ENCODE measurements around the gene PCMT1. TPM values are rescaled to one million over a fixed set of nuclear protein-coding genes. Genes with fewer than 3 reads are reported as not detected.
A peak's percentile ranks its signal among the peaks of the same experiment; 100 is the strongest.
"Not testable (repeated sequence)": the region's sequence is repeated elsewhere in the genome, so short reads cannot be mapped to it uniquely, and the experiment has no call there.

The PCMT1 gene
- total RNA-seq, 4 donors from 2014 or later: 62.2 to 133 (median 77.9) TPM

DNA sequence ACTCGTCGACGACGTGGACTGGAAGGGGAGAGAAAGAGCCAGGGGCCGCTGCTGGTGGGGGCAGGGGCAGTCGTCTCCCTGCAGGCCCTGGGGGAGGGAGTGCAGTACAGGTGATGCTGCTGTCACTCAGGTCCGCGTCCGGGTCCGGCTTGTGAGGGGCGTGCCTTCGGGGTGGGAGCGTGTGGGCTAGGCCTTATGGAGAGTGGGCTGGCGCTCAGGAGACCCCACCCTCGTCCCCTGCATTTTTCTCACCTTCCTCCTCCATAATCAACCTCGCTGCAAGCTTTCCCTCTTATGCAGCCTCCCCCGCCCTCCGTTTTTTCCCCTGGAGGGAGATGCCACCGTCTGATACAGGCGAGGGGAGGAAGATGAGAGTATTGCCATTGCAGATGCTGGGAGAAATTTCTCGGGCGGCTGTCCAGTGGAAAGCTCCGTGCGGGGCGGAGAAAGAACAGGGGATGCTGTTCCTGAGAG, 632 bp downstream of the PCMT1 start:
- no peaks in the 10 kb centered on the region for H3K36me3 ChIP-seq
- peaks cover 31 to 45% of the 10 kb centered on the region in 2 donors for H3K4me1 ChIP-seq
- peak overlapping the region in 2 of 3 donors; percentile 81 to 89 for H3K27ac ChIP-seq
- H3K4me3 ChIP-seq (replicated peaks in 1 of 3): peak overlapping the region; percentile 80 to 99 (median 94)
- no peak for TF ChIP-seq POLR2A (IDR thresholded peaks at IDR 0.05)
- TF ChIP-seq CTCF (IDR thresholded peaks at IDR 0.05): no peak
- no peaks in the 10 kb centered on the region for H3K9me3 ChIP-seq
- 1 to 2% methylated on average over 19 to 20 of the region's 25 CpGs for WGBS, 2 donors
- intact Hi-C loops (cut with DNase I): no loop called here
- DNase-seq: peak; percentile 48 to 51
- no peaks in the 10 kb centered on the region for H3K27me3 ChIP-seq

DNA sequence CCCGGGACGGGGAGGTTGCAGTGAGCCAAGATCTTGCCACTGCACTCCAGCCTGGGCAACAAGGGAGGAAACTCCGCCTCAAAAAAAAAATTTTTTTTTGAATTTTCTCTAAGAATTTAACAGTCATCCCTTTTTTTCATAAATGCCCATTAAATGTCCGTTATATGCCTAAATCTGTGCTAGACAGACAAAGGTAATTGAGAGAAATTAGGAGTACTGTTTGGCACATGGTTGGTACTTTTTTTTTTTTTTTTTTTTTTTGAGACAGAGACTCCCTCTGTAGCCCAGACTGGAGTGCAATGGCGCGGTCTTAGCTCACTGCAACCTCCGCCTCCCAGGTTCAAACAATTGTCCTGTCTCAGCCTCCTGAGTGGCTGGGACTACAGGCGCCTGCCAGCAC, 1.7 kb downstream of the PCMT1 start:
- H3K27ac ChIP-seq: no peak overlapping the region
- H3K36me3 ChIP-seq: no peaks in the 10 kb centered on the region
- intact Hi-C loops (cut with DNase I): no loop called here
- H3K9me3 ChIP-seq: no peaks in the 10 kb centered on the region
- no peak for DNase-seq
- TF ChIP-seq POLR2A (IDR thresholded peaks at IDR 0.05) (no peak), CTCF (IDR thresholded peaks at IDR 0.05) (no peak)
- H3K4me1 ChIP-seq: peaks cover 32 to 46% of the 10 kb centered on the region in 2 donors
- peak overlapping the region in 1 of 3 donors; percentile 94 for H3K4me3 ChIP-seq (replicated peaks in 1 of 3)
- no peaks in the 10 kb centered on the region for H3K27me3 ChIP-seq
- 89 to 95% methylated on average over 8 of the region's 8 CpGs for WGBS, 2 donors

DNA sequence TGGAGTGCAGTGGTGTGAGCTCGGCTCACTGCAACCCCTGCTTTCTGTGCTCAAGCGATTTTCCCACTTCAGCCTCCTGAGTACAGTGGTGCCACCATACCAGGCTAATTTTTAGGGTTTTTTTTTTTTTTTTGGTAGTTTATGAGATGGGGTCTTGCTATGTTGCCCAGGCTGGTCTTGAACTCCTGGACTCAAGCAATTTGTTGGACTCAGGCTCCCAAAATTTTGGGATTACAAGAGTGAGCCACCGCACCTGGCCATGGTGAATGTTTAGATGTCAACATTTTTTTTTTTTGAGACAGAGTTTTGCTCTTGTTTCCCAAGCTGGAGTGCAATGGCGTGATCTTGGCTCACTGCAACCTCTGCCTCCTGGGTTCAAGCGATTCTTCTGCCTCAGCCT, 2.4 kb downstream of the PCMT1 start:
- 96 to 97% methylated on average over 5 of the region's 5 CpGs for WGBS, 2 donors
- H3K4me1 ChIP-seq: peaks cover 28 to 41% of the 10 kb centered on the region in 2 donors
- H3K9me3 ChIP-seq; H3K4me3 ChIP-seq (replicated peaks in 1 of 3); H3K27me3 ChIP-seq; intact Hi-C loops (cut with DNase I); DNase-seq; H3K27ac ChIP-seq; H3K36me3 ChIP-seq: not testable (repeated sequence)

- Histone ChIP-seq H3K4me1 (peaks cover 28 to 40% of the 10 kb centered on the region in 2 donors), H3K36me3 (no peaks in the 10 kb centered on the region), H3K27ac (peak overlapping the region; percentile 1 to 40 (median 30)), H3K9me3 (no peaks in the 10 kb centered on the region), H3K4me3 (replicated peaks in 1 of 3) (no peak overlapping the region), H3K27me3 (no peaks in the 10 kb centered on the region)
- intact Hi-C loops (cut with DNase I): no loop called here
- 87 to 91% methylated on average over 4 of the region's 4 CpGs for WGBS, 2 donors
- TF ChIP-seq POLR2A (IDR thresholded peaks at IDR 0.05) (no peak), CTCF (IDR thresholded peaks at IDR 0.05) (no peak)
- no peak for DNase-seq
These were observed 3.2 kb downstream of the PCMT1 start for GRCh38 chr6:149752600-149753373.

DNA sequence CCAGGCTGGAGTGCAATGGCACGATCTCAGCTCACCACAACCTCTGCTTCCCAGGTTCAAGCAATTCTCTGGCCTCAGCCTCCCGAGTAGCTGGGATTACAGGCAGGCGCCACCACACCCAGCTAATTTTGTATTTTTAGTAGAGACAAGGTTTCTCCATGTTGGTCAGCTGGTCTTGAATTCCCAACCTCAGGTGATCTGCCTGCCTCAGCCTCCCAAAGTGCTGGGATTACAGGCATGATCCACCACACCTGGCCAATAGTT, 3.8 kb downstream of the PCMT1 start:
- intact Hi-C loops (cut with DNase I); H3K4me3 ChIP-seq (replicated peaks in 1 of 3); H3K9me3 ChIP-seq; H3K36me3 ChIP-seq; H3K27me3 ChIP-seq; DNase-seq: not testable (repeated sequence)
- WGBS, 2 donors: 91 to 92% methylated on average over 3 of the region's 3 CpGs
- H3K27ac ChIP-seq: peak overlapping the region; percentile 1 to 40 (median 30)
- H3K4me1 ChIP-seq: peaks cover 28 to 40% of the 10 kb centered on the region in 2 donors

DNA sequence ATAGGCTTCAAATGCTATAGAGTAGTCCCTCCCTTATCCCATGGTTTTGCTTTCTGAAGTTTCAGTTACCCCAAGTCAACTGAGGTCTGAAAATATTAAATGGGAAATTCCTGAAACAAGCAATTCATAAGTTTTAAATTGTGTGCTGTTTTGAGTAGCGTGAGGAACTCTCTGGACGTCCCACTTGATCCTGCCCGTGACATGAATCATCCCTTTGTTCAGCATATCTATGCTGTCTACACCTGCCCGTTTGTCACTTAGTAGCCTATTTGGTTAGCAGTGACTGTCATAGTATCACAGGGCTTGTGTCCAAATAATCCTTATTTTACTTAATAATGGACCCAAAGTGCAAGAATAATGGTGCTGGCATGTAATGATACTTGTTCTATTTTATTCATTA, 5.0 kb downstream of the PCMT1 start:
- intact Hi-C loops (cut with DNase I): no loop called here
- H3K27ac ChIP-seq: peak overlapping the region in 2 of 3 donors; percentile 5 to 29
- H3K36me3 ChIP-seq: no peaks in the 10 kb centered on the region
- no peak for DNase-seq
- no peaks in the 10 kb centered on the region for H3K27me3 ChIP-seq
- peaks cover 28 to 40% of the 10 kb centered on the region in 2 donors for H3K4me1 ChIP-seq
- no peak for TF ChIP-seq POLR2A (IDR thresholded peaks at IDR 0.05)
- no peak for TF ChIP-seq CTCF (IDR thresholded peaks at IDR 0.05)
- no peak overlapping the region for H3K4me3 ChIP-seq (replicated peaks in 1 of 3)
- no peaks in the 10 kb centered on the region for H3K9me3 ChIP-seq
- 91 to 97% methylated on average over 4 of the region's 4 CpGs for WGBS, 2 donors

Measured in thyroid gland (tissue), 4 donors.